Vagina (tissue), 2 donors: Measurements from ENCODE around the gene IWS1. TPM values are rescaled to one million over a fixed set of nuclear protein-coding genes. Genes with fewer than 3 reads are reported as not detected.

ENCODE experiments used
- DNase-seq, 2 donors: peaks; one replicate each; pipeline ENCODE4 v3.0.0-alpha.2; 2017; ENCODE audit errors: extremely low spot score in 2 of 2
- H3K27ac ChIP-seq: fragments of 200-600 bp; sonication (generic); one replicate; pipeline ENCODE4 v1.5.1; 2019
- H3K27me3 ChIP-seq: fragments of 200-600 bp; sonication (generic); one replicate; pipeline ENCODE4 v1.5.1; 2019
- H3K36me3 ChIP-seq, 2 donors: fragments of 200-600 bp; sonication (generic); one replicate each; pipeline ENCODE4 v1.5.1; 2017 to 2019
- H3K4me1 ChIP-seq: fragments of 200-600 bp; sonication (generic); one replicate; pipeline ENCODE4 v1.5.1; 2019
- H3K4me3 ChIP-seq, 2 donors: fragments of 200-600 bp; sonication (generic); 1 replicate in 1 of 2; 2 replicates in 1 of 2; pipeline ENCODE4 v1.5.1; 2016 to 2019
- H3K9me3 ChIP-seq: fragments of 200-600 bp; sonication (generic); one replicate; pipeline ENCODE4 v1.5.1; 2019
- CTCF ChIP-seq, 3 experiments: fragments of 450-650 bp in 2 of 3; fragments of 200-600 bp in 1 of 3; sonication (generic) in 1 of 3; IDR thresholded peaks; one replicate each; pipeline ENCODE4 v1.5.1; 2017 to 2019; ENCODE audit warnings: antibody characterized with exemption in 3 of 3, mild to moderate bottlenecking in 2 of 3, moderate library complexity in 2 of 3
- POLR2A ChIP-seq, 2 donors: fragments of 450-650 bp; IDR thresholded peaks; one replicate each; pipeline ENCODE4 v1.6.1; 2017; ENCODE audit warnings: antibody characterized with exemption in 2 of 2, mild to moderate bottlenecking in 2 of 2, moderate library complexity in 2 of 2
- POLR2AphosphoS5 ChIP-seq, 2 donors: sonication (generic); formaldehyde crosslinking; IDR thresholded peaks; one replicate each; pipeline ENCODE4 v1.9.0; 2017; ENCODE audit warnings: antibody characterized with exemption in 2 of 2, mild to moderate bottlenecking in 2 of 2, low read depth in 1 of 2; ENCODE audit not compliant: insufficient read depth in 1 of 2
- intact Hi-C: fragments of 100-400 bp; cut with DNase I; formaldehyde crosslinking; loops from one replicate; pipeline ENCODE4 v1.15.1; 2023
- total RNA-seq: library from RNA; depleted of rRNA; stranded (reverse); fragments of >200 nt; gene quantifications from one replicate; pipeline ENCODE4 v1.2.3, GENCODE V29; 2016

Gene IWS1
- total RNA-seq, 1 donor from 2014 or later, result 40.8 TPM

- Histone ChIP-seq H3K36me3 (peaks cover 0 to 12% of the 10 kb centered on the region in 2 donors), H3K4me1 (no peaks in the 10 kb centered on the region), H3K27me3 (no peaks in the 10 kb centered on the region), H3K4me3 (no peak overlapping the region), H3K9me3 (no peaks in the 10 kb centered on the region), H3K27ac (no peak overlapping the region)
- intact Hi-C loops, result no loop called here
- TF ChIP-seq POLR2A (IDR thresholded peaks at IDR 0.05) (no peak), POLR2AphosphoS5 (IDR thresholded peaks at IDR 0.05; ENCODE audit: insufficient read depth in 1 of 2, low read depth in 1 of 2) (no peak), CTCF (IDR thresholded peaks at IDR 0.05) (no peak)
- no peak for DNase-seq
Measured at GRCh38 chr2:127471286-127471988, 54.9 kb downstream of the IWS1 start.

- Histone ChIP-seq H3K4me3 (no peak overlapping the region), H3K9me3 (no peaks in the 10 kb centered on the region), H3K36me3 (peaks cover 0 to 12% of the 10 kb centered on the region in 2 donors), H3K27ac (no peak overlapping the region), H3K27me3 (no peaks in the 10 kb centered on the region), H3K4me1 (no peaks in the 10 kb centered on the region)
- intact Hi-C loops, result no loop called here
- no peak for TF ChIP-seq CTCF (IDR thresholded peaks at IDR 0.05)
- TF ChIP-seq POLR2A (IDR thresholded peaks at IDR 0.05), result no peak
- TF ChIP-seq POLR2AphosphoS5 (IDR thresholded peaks at IDR 0.05; ENCODE audit: insufficient read depth in 1 of 2, low read depth in 1 of 2), result no peak
- no peak for DNase-seq
Measured at GRCh38 chr2:127469974-127470373, 56.3 kb downstream of the IWS1 start.

- H3K9me3 ChIP-seq, result no peaks in the 10 kb centered on the region
- TF ChIP-seq POLR2AphosphoS5 (IDR thresholded peaks at IDR 0.05; ENCODE audit: insufficient read depth in 1 of 2, low read depth in 1 of 2) (no peak), POLR2A (IDR thresholded peaks at IDR 0.05) (no peak), CTCF (IDR thresholded peaks at IDR 0.05) (no peak)
- intact Hi-C loops, result no loop called here
Measured at GRCh38 chr2:127469051-127469450, 57.2 kb downstream of the IWS1 start.

GRCh38 chr2:127465258-127465657, 61.0 kb downstream of the IWS1 start:
- intact Hi-C loops, result no loop called here
- TF ChIP-seq CTCF (IDR thresholded peaks at IDR 0.05) (no peak), POLR2A (IDR thresholded peaks at IDR 0.05) (no peak), POLR2AphosphoS5 (IDR thresholded peaks at IDR 0.05; ENCODE audit: insufficient read depth in 1 of 2, low read depth in 1 of 2) (no peak)
- H3K9me3 ChIP-seq, result no peaks in the 10 kb centered on the region
- H3K4me1 ChIP-seq, result no peaks in the 10 kb centered on the region
- no peak overlapping the region for H3K27ac ChIP-seq
- H3K4me3 ChIP-seq, result no peak overlapping the region
- peaks cover 0 to 12% of the 10 kb centered on the region in 2 donors for H3K36me3 ChIP-seq
- H3K27me3 ChIP-seq, result no peaks in the 10 kb centered on the region
- no peak for DNase-seq

More at GRCh38 chr2:127469051-127469450, 57.2 kb downstream of the IWS1 start:
- Histone ChIP-seq H3K36me3 (peaks cover 0 to 12% of the 10 kb centered on the region in 2 donors), H3K4me1 (no peaks in the 10 kb centered on the region), H3K27ac (no peak overlapping the region), H3K4me3 (no peak overlapping the region), H3K27me3 (no peaks in the 10 kb centered on the region)
- no peak for DNase-seq
